Measurements from ENCODE around the gene FAM53B. TPM values are rescaled to one million over a fixed set of nuclear protein-coding genes. Genes with fewer than 3 reads are reported as not detected.

Gene FAM53B
- total RNA-seq, 4 donors from 2014 or later: 63.5 to 75.5 (median 67.3) TPM

GRCh38 chr10:124632566-124632965 is 111.6 kb downstream of the FAM53B start:
- Histone ChIP-seq H3K9me3 (no peaks in the 10 kb centered on the region), H3K36me3 (peaks cover 4% of the 10 kb centered on the region), H3K27me3 (no peaks in the 10 kb centered on the region), H3K4me1 (peaks cover 60% of the 10 kb centered on the region), H3K27ac (peak overlapping the region; percentile 84), H3K4me3 (no peak overlapping the region)
- WGBS: 28% methylated on average over 2 of the region's 10 CpGs
- DNase-seq (ENCODE audit: low spot score in 2 of 2): no peak
- no peak for TF ChIP-seq POLR2A (IDR thresholded peaks at IDR 0.05)
- TF ChIP-seq EP300 (IDR thresholded peaks at IDR 0.05): no peak
- TF ChIP-seq CTCF (IDR thresholded peaks at IDR 0.05): no peak
- TF ChIP-seq POLR2AphosphoS5 (IDR thresholded peaks at IDR 0.05): no peak

- TF ChIP-seq CTCF (IDR thresholded peaks at IDR 0.05) (peak in 1 of 2 donors; percentile 38), EP300 (IDR thresholded peaks at IDR 0.05) (no peak)
- peaks cover 61% of the 10 kb centered on the region for H3K4me1 ChIP-seq
- WGBS: 67% methylated on average over 10 of the region's 19 CpGs
- H3K27me3 ChIP-seq: no peaks in the 10 kb centered on the region
- DNase-seq (ENCODE audit: low spot score in 2 of 2): no peak
- H3K27ac ChIP-seq: peak overlapping the region; percentile 84
- H3K36me3 ChIP-seq: peaks cover 4% of the 10 kb centered on the region
- no peaks in the 10 kb centered on the region for H3K9me3 ChIP-seq
- H3K4me3 ChIP-seq: no peak overlapping the region
Measured at GRCh38 chr10:124632064-124632531, 112.1 kb downstream of the FAM53B start.

- H3K4me1 ChIP-seq: peaks cover 76% of the 10 kb centered on the region
- WGBS: 77% methylated on average over 5 of the region's 5 CpGs
- no peak overlapping the region for H3K27ac ChIP-seq
Measured at GRCh38 chr10:124630551-124630950, 113.6 kb downstream of the FAM53B start.

DNA sequence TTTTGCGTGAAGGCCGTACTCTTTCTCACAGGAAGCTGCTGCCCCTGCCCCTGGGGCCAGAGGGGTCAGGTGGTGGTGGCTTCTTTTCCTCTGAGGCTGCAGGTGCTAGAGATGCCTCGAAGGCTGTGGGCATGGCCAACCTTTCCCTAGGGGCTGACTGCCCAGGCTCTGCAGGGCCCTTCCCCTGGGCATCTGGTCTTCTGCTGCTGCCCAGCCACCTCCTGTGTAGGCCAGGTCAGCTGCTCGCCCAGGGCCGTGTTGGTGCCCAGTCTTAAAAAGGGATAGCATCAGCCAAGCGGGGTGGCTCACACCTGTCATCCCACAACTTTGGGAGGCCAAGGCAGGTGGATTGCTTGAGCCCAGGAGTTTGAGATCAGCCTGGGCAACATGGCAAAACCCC is 114.3 kb downstream of the FAM53B start:
- no peak for DNase-seq (ENCODE audit: low spot score in 2 of 2)
- peak overlapping the region; percentile 47 for H3K27ac ChIP-seq
- peaks cover 83% of the 10 kb centered on the region for H3K4me1 ChIP-seq
- no peaks in the 10 kb centered on the region for H3K36me3 ChIP-seq
- 63% methylated on average over 6 of the region's 6 CpGs for WGBS
- H3K9me3 ChIP-seq: no peaks in the 10 kb centered on the region
- no peak overlapping the region for H3K4me3 ChIP-seq
- TF ChIP-seq POLR2AphosphoS5 (IDR thresholded peaks at IDR 0.05): no peak
- no peak for TF ChIP-seq POLR2A (IDR thresholded peaks at IDR 0.05)
- TF ChIP-seq EP300 (IDR thresholded peaks at IDR 0.05): no peak
- no peak for TF ChIP-seq CTCF (IDR thresholded peaks at IDR 0.05)
- H3K27me3 ChIP-seq: no peaks in the 10 kb centered on the region

More at GRCh38 chr10:124630551-124630950, 113.6 kb downstream of the FAM53B start:
- Histone ChIP-seq H3K36me3 (no peaks in the 10 kb centered on the region), H3K9me3 (no peaks in the 10 kb centered on the region), H3K27me3 (no peaks in the 10 kb centered on the region), H3K4me3 (no peak overlapping the region)
- DNase-seq (ENCODE audit: low spot score in 2 of 2): no peak
- TF ChIP-seq POLR2AphosphoS5 (IDR thresholded peaks at IDR 0.05): no peak
- no peak for TF ChIP-seq CTCF (IDR thresholded peaks at IDR 0.05)
- TF ChIP-seq EP300 (IDR thresholded peaks at IDR 0.05): no peak
- no peak for TF ChIP-seq POLR2A (IDR thresholded peaks at IDR 0.05)

DNA sequence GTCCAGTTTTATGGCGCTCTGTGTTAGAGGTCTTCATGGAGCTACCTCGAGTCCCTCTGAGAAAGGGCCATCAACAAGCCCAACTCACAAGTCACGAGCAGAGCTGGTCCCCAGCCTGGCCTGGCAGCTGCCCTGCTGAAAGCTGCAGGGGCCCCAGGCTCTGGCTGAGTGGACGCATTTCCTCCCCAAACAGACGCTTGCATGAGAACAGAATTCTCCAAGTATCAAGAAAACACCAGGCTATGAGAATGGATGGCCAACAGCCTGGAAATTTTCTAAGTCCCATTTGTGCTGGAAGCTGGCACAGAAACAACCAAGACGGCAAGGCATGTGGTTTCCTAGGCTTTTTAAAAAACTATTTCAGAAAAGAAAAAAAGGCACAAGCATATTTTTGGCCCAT is 114.8 kb downstream of the FAM53B start:
- Histone ChIP-seq H3K36me3 (peaks cover 1% of the 10 kb centered on the region), H3K27me3 (no peaks in the 10 kb centered on the region), H3K4me3 (no peak overlapping the region), H3K9me3 (no peaks in the 10 kb centered on the region), H3K4me1 (peaks cover 88% of the 10 kb centered on the region), H3K27ac (peak overlapping the region; percentile 10)
- TF ChIP-seq CTCF (IDR thresholded peaks at IDR 0.05) (no peak), POLR2AphosphoS5 (IDR thresholded peaks at IDR 0.05) (no peak), POLR2A (IDR thresholded peaks at IDR 0.05) (no peak)
- DNase-seq (ENCODE audit: low spot score in 2 of 2): no peak
- 57% methylated on average over 6 of the region's 6 CpGs for WGBS
